ENCODE data around the gene DNAJC12.

DNA sequence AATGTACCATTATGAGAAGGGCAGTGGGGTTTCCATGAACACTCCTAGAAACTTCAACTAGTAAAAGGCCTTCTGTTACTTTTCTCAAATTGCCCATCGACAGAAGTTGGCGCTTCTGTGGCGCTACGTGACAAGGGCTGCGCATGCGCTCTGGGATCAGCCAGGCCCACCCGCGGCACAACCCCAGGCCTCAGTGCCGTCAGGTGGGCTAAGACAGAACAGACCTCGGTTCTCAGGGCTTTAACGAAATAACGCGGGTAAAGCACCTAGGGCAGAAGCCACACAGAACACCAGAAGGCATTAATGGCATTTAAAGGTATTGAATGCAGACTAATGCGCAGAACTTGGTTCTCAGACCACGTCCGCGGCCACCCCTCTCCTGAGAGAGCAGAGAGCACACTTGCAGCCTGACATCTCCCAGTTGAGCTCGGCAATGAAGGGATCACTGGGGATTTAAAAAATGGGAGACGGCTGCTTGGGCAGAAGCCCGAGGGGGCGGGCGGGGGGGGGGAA lies 74.4 kb downstream of the DNAJC12 start:
- TF ChIP-seq EZH2 (IDR thresholded peaks at IDR 0.05; ENCODE audit: low read length, unreplicated experiment): no peak
- TF ChIP-seq, protein P1, sequence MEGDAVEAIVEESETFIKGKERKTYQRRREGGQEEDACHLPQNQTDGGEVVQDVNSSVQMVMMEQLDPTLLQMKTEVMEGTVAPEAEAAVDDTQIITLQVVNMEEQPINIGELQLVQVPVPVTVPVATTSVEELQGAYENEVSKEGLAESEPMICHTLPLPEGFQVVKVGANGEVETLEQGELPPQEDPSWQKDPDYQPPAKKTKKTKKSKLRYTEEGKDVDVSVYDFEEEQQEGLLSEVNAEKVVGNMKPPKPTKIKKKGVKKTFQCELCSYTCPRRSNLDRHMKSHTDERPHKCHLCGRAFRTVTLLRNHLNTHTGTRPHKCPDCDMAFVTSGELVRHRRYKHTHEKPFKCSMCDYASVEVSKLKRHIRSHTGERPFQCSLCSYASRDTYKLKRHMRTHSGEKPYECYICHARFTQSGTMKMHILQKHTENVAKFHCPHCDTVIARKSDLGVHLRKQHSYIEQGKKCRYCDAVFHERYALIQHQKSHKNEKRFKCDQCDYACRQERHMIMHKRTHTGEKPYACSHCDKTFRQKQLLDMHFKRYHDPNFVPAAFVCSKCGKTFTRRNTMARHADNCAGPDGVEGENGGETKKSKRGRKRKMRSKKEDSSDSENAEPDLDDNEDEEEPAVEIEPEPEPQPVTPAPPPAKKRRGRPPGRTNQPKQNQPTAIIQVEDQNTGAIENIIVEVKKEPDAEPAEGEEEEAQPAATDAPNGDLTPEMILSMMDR (conservative IDR thresholded peaks at IDR 0.05; ENCODE audit: low read depth, low read length): no peak

Data from PC-3 (cell line).